Measurements from ENCODE around the gene HLCS. TPM values are rescaled to one million over a fixed set of nuclear protein-coding genes. Genes with fewer than 3 reads are reported as not detected.

The HLCS gene
- total and polyA plus RNA-seq, 2 of the 8 experiments (the other 6 are each of a cell fraction or from before 2014, with no cell fraction given): 4.7 to 12.2 TPM

DNA sequence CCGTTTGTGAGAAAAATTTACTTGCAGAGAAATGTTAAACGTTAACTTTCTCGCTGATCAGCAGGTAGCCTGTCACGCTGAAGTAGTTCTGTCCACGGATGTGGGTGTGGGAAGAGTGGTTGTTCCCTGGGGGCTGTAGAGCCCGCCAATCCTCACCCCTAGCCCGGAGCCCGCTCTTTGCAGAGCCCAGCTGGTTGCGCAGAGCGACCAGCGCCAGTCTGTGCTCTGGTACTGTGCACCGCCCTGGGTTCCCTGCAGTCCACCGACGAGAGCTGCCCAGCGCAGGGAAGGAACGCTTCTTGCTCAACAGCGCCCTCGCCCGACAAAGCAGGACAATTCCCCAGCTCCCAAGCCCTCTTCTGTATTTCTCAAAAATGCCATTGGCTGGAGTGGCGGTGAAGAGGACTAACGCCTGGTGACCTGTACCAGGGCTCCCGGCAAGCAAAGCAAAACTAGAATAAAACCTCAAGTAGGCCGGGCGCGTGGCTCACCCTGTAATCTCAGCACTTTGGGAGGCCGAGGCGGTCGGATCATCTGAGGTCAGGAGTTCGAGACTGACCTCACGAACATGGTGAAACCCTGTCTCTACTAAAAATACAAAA is 43.4 kb upstream of the HLCS start (continued):
- TF ChIP-seq BRCA1 (IDR thresholded peaks at IDR 0.05; ENCODE audit: low read depth, low read length) (0 out of 2 replicates have a peak, but pooled peaks have one; percentile 23), TAF1 (IDR thresholded peaks at IDR 0.05; ENCODE audit: low read depth, low read length) (no peak), TBP (IDR thresholded peaks at IDR 0.05; ENCODE audit: low read depth, low read length) (peak; percentile 54; the same call in 1 of the 2 replicates), CREB1 (IDR thresholded peaks at IDR 0.05) (peak; percentile 41; the same call in 1 of the 2 replicates), CHD2 (IDR thresholded peaks at IDR 0.05; ENCODE audit: low read length) (peak; percentile 42; the same call in 1 of the 2 replicates), BACH1 (IDR thresholded peaks at IDR 0.05; ENCODE audit: low read length) (0 out of 2 replicates have a peak, but pooled peaks have one; percentile 19), ZNF274 (IDR thresholded peaks at IDR 0.05; ENCODE audit: borderline replicate concordance, extremely low read depth, low read length) (no peak), FOSL1 (IDR thresholded peaks at IDR 0.05; ENCODE audit: insufficient read depth, low read depth, low read length) (no peak), RXRA (IDR thresholded peaks at IDR 0.05; ENCODE audit: insufficient read depth, low read depth, low read length) (no peak), CTCF (IDR thresholded peaks at IDR 0.05; ENCODE audit: control extremely low read depth in 1 of 3, insufficient read depth in 1 of 3, low read depth in 1 of 3, low read length in 3 of 3) (peak; percentile 82 to 97 (median 93)), NRF1 (IDR thresholded peaks at IDR 0.05; ENCODE audit: low read depth, low read length) (0 out of 2 replicates have a peak, but pooled peaks have one; percentile 4), MAFK (IDR thresholded peaks at IDR 0.05; ENCODE audit: low read depth, low read length) (no peak), SP2 (IDR thresholded peaks at IDR 0.05; ENCODE audit: low read length) (no peak)

Measured in H1 (cell line).